OCI-LY1 (cell line): Measurements from ENCODE around the gene SORT1.

ENCODE experiments used
- H2AFZ ChIP-seq: fragments of 200-600 bp; sonication (generic), shearing (Covaris generic); 2 replicates; pipeline ENCODE4 v1.6.0; 2014; ENCODE audit warnings: antibody characterized with exemption, mild to moderate bottlenecking, low read length
- H3F3A ChIP-seq: fragments of 200-600 bp; sonication (generic), shearing (Covaris generic); 2 replicates; pipeline ENCODE4 v1.6.0; 2014; ENCODE audit warnings: mild to moderate bottlenecking, antibody characterized with exemption, low read length, moderate library complexity; ENCODE audit not compliant: insufficient read depth
- H3K27ac ChIP-seq: fragments of 200-600 bp; sonication (generic); 2 replicates; pipeline ENCODE4 v1.5.1; 2014; ENCODE audit warnings: low read length, mixed run types, mild to moderate bottlenecking, low read depth; ENCODE audit not compliant: poor library complexity, severe bottlenecking
- H3K27me3 ChIP-seq: fragments of 200-600 bp; sonication (generic); 2 replicates; pipeline ENCODE4 v1.6.0; 2014; ENCODE audit warnings: antibody characterized with exemption, mild to moderate bottlenecking, low read length, moderate library complexity; ENCODE audit not compliant: insufficient read depth
- H3K36me3 ChIP-seq: fragments of 200-600 bp; sonication (generic); 2 replicates; pipeline ENCODE4 v1.6.1; 2014; ENCODE audit warnings: mild to moderate bottlenecking, antibody characterized with exemption, low read length, moderate library complexity, mixed read lengths; ENCODE audit not compliant: insufficient read depth
- H3K4me1 ChIP-seq: fragments of 200-600 bp; sonication (generic); 2 replicates; pipeline ENCODE4 v1.5.1; 2014; ENCODE audit warnings: mild to moderate bottlenecking, low read length, moderate library complexity; ENCODE audit not compliant: insufficient read depth, severe bottlenecking
- H3K4me2 ChIP-seq: fragments of 200-600 bp; sonication (generic), shearing (Covaris generic); 2 replicates; pipeline ENCODE4 v1.6.1; 2014; ENCODE audit warnings: low read length
- H3K4me3 ChIP-seq: fragments of 200-600 bp; sonication (generic); 2 replicates; pipeline ENCODE4 v1.5.1; 2014; ENCODE audit warnings: low read length, low read depth, mild to moderate bottlenecking, mixed read lengths; ENCODE audit not compliant: poor library complexity, severe bottlenecking
- H3K79me2 ChIP-seq: fragments of 200-600 bp; shearing (Covaris generic); 2 replicates; pipeline ENCODE4 v1.6.1; 2016; ENCODE audit warnings: mixed run types, low read length, mixed read lengths; ENCODE audit not compliant: insufficient read depth
- H3K9ac ChIP-seq: fragments of 200-600 bp; sonication (generic), shearing (Covaris generic); 2 replicates; pipeline ENCODE4 v1.6.1; 2014; ENCODE audit warnings: mild to moderate bottlenecking, low read length, mixed read lengths
- H3K9me2 ChIP-seq: fragments of 200-600 bp; sonication (generic), shearing (Covaris generic); 2 replicates; pipeline ENCODE4 v1.6.1; 2014; ENCODE audit warnings: low read depth, mild to moderate bottlenecking, low read length, mixed read lengths
- H3K9me3 ChIP-seq: fragments of 200-600 bp; shearing (Covaris generic); 2 replicates; pipeline ENCODE4 v1.6.1; 2014; ENCODE audit warnings: low read length, mixed read lengths
- H4K20me1 ChIP-seq: fragments of 200-600 bp; sonication (generic), shearing (Covaris generic); 2 replicates; pipeline ENCODE4 v1.6.0; 2016; ENCODE audit warnings: mild to moderate bottlenecking, low read length; ENCODE audit not compliant: insufficient read depth
- EZH2 ChIP-seq: fragments of 200-600 bp; sonication (generic), shearing (Covaris generic); IDR thresholded peaks from 2 replicates; pipeline ENCODE4 v1.8.0; 2017; ENCODE audit warnings: borderline replicate concordance, mixed run types, mild to moderate bottlenecking, antibody characterized with exemption, low read length, moderate library complexity, mixed read lengths
- TF ChIP-seq, protein P1 (sequence below): fragments of 200-600 bp; sonication (generic), shearing (Covaris generic); IDR thresholded peaks from 2 replicates; pipeline ENCODE4 v1.5.1; 2017; ENCODE audit warnings: mild to moderate bottlenecking, antibody characterized with exemption, low read length, moderate library complexity, mixed read lengths

SORT1 gene

DNA sequence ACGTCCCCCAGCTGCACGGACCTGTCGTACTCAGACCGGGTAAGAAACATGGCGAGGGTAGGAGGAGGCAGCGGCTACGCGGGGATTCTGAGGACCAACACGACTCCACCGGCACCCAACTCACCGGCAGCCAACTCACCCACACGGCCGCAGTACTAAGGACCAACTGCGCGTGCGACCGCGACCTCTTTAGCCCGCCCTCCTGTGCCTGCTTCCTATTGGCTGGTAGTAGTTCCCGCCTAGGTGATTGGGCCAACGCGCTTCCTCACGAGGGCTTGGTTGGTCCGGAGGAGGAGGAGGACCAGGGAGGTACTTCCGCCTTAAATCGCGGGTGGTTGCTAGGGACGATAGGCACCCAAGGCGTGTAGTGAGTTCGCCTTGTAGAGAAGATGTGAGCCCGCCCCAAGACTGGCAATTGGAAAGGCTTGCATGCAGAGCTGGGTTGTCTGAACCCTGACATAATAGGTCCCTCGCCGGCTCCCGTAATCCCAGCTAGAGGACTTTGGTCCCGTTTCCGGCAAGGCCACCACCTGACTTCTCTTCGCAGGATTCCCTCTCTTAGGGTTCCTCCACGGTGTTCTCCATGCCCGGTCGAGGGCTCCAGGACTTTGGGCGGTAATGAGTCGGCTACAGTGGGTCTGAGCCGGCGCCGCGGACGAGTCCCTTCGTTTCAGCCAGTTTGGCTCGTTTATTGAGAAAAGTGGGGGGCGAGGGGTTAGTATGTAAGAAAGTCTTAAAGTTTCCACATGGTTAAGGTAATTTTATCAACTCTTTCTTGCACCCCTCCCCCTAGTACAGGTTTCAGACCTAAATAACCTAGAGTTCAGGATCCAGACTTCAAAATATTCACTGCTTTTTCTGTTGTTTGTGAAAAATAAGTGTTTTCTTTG, 28.8 kb upstream of the SORT1 start, which contains the start of gene PSMA5:
PSMA5 (minus strand) TSS at position 168 of the 890 bp plus-strand sequence; CDS start at position 50, 118 bp downstream.
- peak within 1 kb of the TSS; percentile 71 for H3K27ac ChIP-seq
- peaks cover 40% of the 10 kb centered on the region for H3K79me2 ChIP-seq
- no peaks in the 10 kb centered on the region for H3K9me3 ChIP-seq
- H3K27me3 ChIP-seq = no peaks in the 10 kb centered on the region
- H3K4me3 ChIP-seq = peak within 1 kb of the TSS; percentile 83
- no peaks in the 10 kb centered on the region for H3F3A ChIP-seq
- H3K4me1 ChIP-seq = peaks cover 25% of the 10 kb centered on the region
- H3K9ac ChIP-seq = peak within 1 kb of the TSS; percentile 81
- no peaks in the 10 kb centered on the region for H3K9me2 ChIP-seq
- H3K4me2 ChIP-seq = peak within 1 kb of the TSS; percentile 93
- H4K20me1 ChIP-seq = no peaks in the 10 kb centered on the region
- H3K36me3 ChIP-seq = peaks cover 16% of the 10 kb centered on the region
- peak within 1 kb of the TSS; percentile 63 for H2AFZ ChIP-seq
- TF ChIP-seq, protein P1, sequence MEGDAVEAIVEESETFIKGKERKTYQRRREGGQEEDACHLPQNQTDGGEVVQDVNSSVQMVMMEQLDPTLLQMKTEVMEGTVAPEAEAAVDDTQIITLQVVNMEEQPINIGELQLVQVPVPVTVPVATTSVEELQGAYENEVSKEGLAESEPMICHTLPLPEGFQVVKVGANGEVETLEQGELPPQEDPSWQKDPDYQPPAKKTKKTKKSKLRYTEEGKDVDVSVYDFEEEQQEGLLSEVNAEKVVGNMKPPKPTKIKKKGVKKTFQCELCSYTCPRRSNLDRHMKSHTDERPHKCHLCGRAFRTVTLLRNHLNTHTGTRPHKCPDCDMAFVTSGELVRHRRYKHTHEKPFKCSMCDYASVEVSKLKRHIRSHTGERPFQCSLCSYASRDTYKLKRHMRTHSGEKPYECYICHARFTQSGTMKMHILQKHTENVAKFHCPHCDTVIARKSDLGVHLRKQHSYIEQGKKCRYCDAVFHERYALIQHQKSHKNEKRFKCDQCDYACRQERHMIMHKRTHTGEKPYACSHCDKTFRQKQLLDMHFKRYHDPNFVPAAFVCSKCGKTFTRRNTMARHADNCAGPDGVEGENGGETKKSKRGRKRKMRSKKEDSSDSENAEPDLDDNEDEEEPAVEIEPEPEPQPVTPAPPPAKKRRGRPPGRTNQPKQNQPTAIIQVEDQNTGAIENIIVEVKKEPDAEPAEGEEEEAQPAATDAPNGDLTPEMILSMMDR = no peak
- TF ChIP-seq EZH2 = no peak

DNA sequence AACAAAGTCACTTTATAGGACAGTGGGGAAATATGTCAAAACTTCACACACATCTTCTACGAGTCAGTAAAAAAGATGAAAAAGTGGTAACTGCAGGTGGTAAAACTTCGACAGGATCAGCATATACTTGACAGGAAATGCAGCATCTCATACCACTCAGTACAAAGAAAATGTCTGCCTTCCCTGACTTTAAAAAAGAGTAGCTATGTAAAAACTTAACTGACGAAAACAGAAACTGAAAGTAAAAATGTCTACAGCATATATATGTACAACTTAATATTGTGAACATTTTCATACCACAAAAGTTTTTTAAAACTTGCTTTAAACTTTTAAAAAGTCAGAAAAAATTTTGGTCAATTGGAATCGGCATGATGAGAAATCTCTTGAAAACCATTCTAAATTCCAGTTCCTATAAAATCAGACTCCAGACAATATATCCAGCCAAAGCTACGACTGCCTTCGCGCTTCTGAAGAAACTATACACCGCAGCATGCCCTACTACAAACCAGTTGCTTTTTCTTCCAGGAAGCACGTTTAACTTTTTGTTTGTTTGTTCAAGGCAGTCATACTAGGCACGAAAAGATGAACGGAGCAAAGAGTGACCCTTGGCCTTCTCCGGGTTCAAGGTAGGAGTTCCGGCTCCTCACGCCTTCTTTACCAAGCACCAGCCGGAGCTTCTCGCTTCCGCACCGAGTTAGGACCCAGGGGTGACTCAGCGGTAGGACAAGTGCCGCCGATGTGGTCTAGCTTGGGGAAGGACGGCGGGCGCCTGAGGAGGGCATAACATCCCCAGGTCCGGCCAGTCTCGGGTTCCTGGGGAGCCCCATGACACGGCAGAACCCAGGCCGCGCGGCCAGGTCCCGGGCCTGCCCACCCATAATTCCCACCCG, 27.9 kb upstream of the SORT1 start:
- peak overlapping the region; percentile 81 for H3K9ac ChIP-seq
- peak overlapping the region; percentile 91 for H3K4me2 ChIP-seq
- H2AFZ ChIP-seq = no peak overlapping the region
- H3K79me2 ChIP-seq = peaks cover 40% of the 10 kb centered on the region
- H4K20me1 ChIP-seq = no peaks in the 10 kb centered on the region
- peak overlapping the region; percentile 71 for H3K27ac ChIP-seq
- H3K9me2 ChIP-seq = no peaks in the 10 kb centered on the region
- H3K4me3 ChIP-seq = peak overlapping the region; percentile 83
- H3K4me1 ChIP-seq = peaks cover 25% of the 10 kb centered on the region
- TF ChIP-seq, protein P1 = no peak
- TF ChIP-seq EZH2 = no peak
- peaks cover 25% of the 10 kb centered on the region for H3K36me3 ChIP-seq
- no peaks in the 10 kb centered on the region for H3F3A ChIP-seq
- no peaks in the 10 kb centered on the region for H3K9me3 ChIP-seq
- H3K27me3 ChIP-seq = no peaks in the 10 kb centered on the region

DNA sequence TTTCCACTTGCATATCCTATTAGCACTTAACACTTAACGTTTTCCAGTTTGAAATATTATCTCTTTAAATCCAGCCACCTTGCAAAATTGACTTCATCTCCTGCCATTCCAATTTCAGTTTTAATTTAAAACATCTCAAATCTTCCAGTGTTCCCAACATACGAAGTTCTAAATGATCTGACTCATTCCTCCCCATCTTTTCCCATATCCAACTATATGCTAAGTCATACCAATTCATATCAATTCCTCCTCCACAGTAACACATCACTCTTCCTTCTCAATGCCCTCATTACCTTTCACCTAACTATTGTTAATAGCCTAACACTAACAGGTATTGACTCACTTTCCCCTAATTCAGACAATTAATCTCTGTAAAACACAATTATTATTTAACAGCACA, 25.8 kb upstream of the SORT1 start:
- Histone ChIP-seq H3K4me2 (peak overlapping the region; percentile 5; the same call in 1 of the 2 replicates), H3F3A (no peaks in the 10 kb centered on the region), H3K4me3 (no peak overlapping the region), H2AFZ (no peak overlapping the region), H3K4me1 (peaks cover 25% of the 10 kb centered on the region), H3K36me3 (peaks cover 44% of the 10 kb centered on the region), H3K27ac (no peak overlapping the region), H3K9me2 (no peaks in the 10 kb centered on the region), H3K79me2 (peaks cover 40% of the 10 kb centered on the region), H4K20me1 (no peaks in the 10 kb centered on the region), H3K27me3 (no peaks in the 10 kb centered on the region), H3K9me3 (no peaks in the 10 kb centered on the region), H3K9ac (no peak overlapping the region)
- TF ChIP-seq, protein P1 = no peak
- TF ChIP-seq EZH2 = no peak
